ENCODE results near the gene UBE2E2. TPM values are rescaled to one million over a fixed set of nuclear protein-coding genes. Genes with fewer than 3 reads are reported as not detected.
"Not testable (repeated sequence)": the region's sequence is repeated elsewhere in the genome, so short reads cannot be mapped to it uniquely, and the experiment has no call there.

UBE2E2 gene
- total RNA-seq, 1 donor from 2014 or later = 115 TPM

GRCh38 chr3:23608650-23609049, 405.5 kb downstream of the UBE2E2 start:
- Histone ChIP-seq H3K4me3 (ENCODE audit: low read length in 3 of 3) (no peak overlapping the region), H3K9ac (ENCODE audit: low read depth in 1 of 3, low read length in 3 of 3) (no peak overlapping the region), H3K27ac (ENCODE audit: low read depth, low read length) (no peak overlapping the region), H3K9me3 (ENCODE audit: control insufficient read depth in 3 of 3, low read length in 3 of 3) (no peaks in the 10 kb centered on the region), H3K4me1 (ENCODE audit: control insufficient read depth in 3 of 3, insufficient read depth in 3 of 3, low read length in 3 of 3) (peaks cover 0 to 8% (median 3%) of the 10 kb centered on the region in 3 donors), H3K36me3 (ENCODE audit: control insufficient read depth in 3 of 3, insufficient read depth in 3 of 3, low read length in 3 of 3) (no peaks in the 10 kb centered on the region), H3K27me3 (ENCODE audit: control insufficient read depth in 3 of 3, insufficient read depth in 3 of 3, low read length in 3 of 3) (no peaks in the 10 kb centered on the region)

GRCh38 chr3:23611737-23612295, 408.7 kb downstream of the UBE2E2 start:
- no peaks in the 10 kb centered on the region for H3K9me3 ChIP-seq (ENCODE audit: control insufficient read depth in 3 of 3, low read length in 3 of 3)
- H3K4me1 ChIP-seq (ENCODE audit: control insufficient read depth in 3 of 3, insufficient read depth in 3 of 3, low read length in 3 of 3) = peaks cover 0 to 8% (median 3%) of the 10 kb centered on the region in 3 donors
- H3K9ac ChIP-seq (ENCODE audit: low read depth in 1 of 3, low read length in 3 of 3) = no peak overlapping the region
- peak overlapping the region in 1 of 3 donors; percentile 18 for H3K4me3 ChIP-seq (ENCODE audit: low read length in 3 of 3)
- no peaks in the 10 kb centered on the region for H3K36me3 ChIP-seq (ENCODE audit: control insufficient read depth in 3 of 3, insufficient read depth in 3 of 3, low read length in 3 of 3)
- peak overlapping the region; percentile 4 for H3K27ac ChIP-seq (ENCODE audit: low read depth, low read length)
- no peaks in the 10 kb centered on the region for H3K27me3 ChIP-seq (ENCODE audit: control insufficient read depth in 3 of 3, insufficient read depth in 3 of 3, low read length in 3 of 3)

GRCh38 chr3:23612296-23612891, 409.3 kb downstream of the UBE2E2 start:
- no peaks in the 10 kb centered on the region for H3K9me3 ChIP-seq (ENCODE audit: control insufficient read depth in 3 of 3, low read length in 3 of 3)
- H3K27ac ChIP-seq (ENCODE audit: low read depth, low read length) = peak overlapping the region; percentile 4
- peak overlapping the region in 1 of 3 donors; percentile 2 for H3K4me3 ChIP-seq (ENCODE audit: low read length in 3 of 3)
- H3K9ac ChIP-seq (ENCODE audit: low read depth in 1 of 3, low read length in 3 of 3) = peak overlapping the region in 1 of 3 donors; percentile 18
- H3K4me1 ChIP-seq (ENCODE audit: control insufficient read depth in 3 of 3, insufficient read depth in 3 of 3, low read length in 3 of 3) = peaks cover 0 to 8% (median 3%) of the 10 kb centered on the region in 3 donors
- H3K27me3 ChIP-seq (ENCODE audit: control insufficient read depth in 3 of 3, insufficient read depth in 3 of 3, low read length in 3 of 3) = no peaks in the 10 kb centered on the region
- no peaks in the 10 kb centered on the region for H3K36me3 ChIP-seq (ENCODE audit: control insufficient read depth in 3 of 3, insufficient read depth in 3 of 3, low read length in 3 of 3)

- Histone ChIP-seq H3K4me3 (ENCODE audit: low read length in 3 of 3) (no peak overlapping the region), H3K27me3 (ENCODE audit: control insufficient read depth in 3 of 3, insufficient read depth in 3 of 3, low read length in 3 of 3) (no peaks in the 10 kb centered on the region), H3K27ac (ENCODE audit: low read depth, low read length) (no peak overlapping the region), H3K4me1 (ENCODE audit: control insufficient read depth in 3 of 3, insufficient read depth in 3 of 3, low read length in 3 of 3) (peaks cover 0 to 8% (median 3%) of the 10 kb centered on the region in 3 donors), H3K9ac (ENCODE audit: low read depth in 1 of 3, low read length in 3 of 3) (no peak overlapping the region), H3K36me3 (ENCODE audit: control insufficient read depth in 3 of 3, insufficient read depth in 3 of 3, low read length in 3 of 3) (no peaks in the 10 kb centered on the region), H3K9me3 (ENCODE audit: control insufficient read depth in 3 of 3, low read length in 3 of 3) (no peaks in the 10 kb centered on the region)
Observed at GRCh38 chr3:23615068-23615467, 411.9 kb downstream of the UBE2E2 start.

GRCh38 chr3:23618475-23618874, 415.3 kb downstream of the UBE2E2 start:
- H3K9ac ChIP-seq (ENCODE audit: low read depth in 1 of 3, low read length in 3 of 3); H3K4me3 ChIP-seq (ENCODE audit: low read length in 3 of 3); H3K27ac ChIP-seq (ENCODE audit: low read depth, low read length); H3K4me1 ChIP-seq (ENCODE audit: control insufficient read depth in 3 of 3, insufficient read depth in 3 of 3, low read length in 3 of 3); H3K27me3 ChIP-seq (ENCODE audit: control insufficient read depth in 3 of 3, insufficient read depth in 3 of 3, low read length in 3 of 3); H3K36me3 ChIP-seq (ENCODE audit: control insufficient read depth in 3 of 3, insufficient read depth in 3 of 3, low read length in 3 of 3); H3K9me3 ChIP-seq (ENCODE audit: control insufficient read depth in 3 of 3, low read length in 3 of 3): not testable (repeated sequence)

GRCh38 chr3:23619705-23620637, 416.8 kb downstream of the UBE2E2 start:
- H3K36me3 ChIP-seq (ENCODE audit: control insufficient read depth in 3 of 3, insufficient read depth in 3 of 3, low read length in 3 of 3) = no peaks in the 10 kb centered on the region
- H3K4me1 ChIP-seq (ENCODE audit: control insufficient read depth in 3 of 3, insufficient read depth in 3 of 3, low read length in 3 of 3) = no peaks in the 10 kb centered on the region
- H3K9me3 ChIP-seq (ENCODE audit: control insufficient read depth in 3 of 3, low read length in 3 of 3) = peaks cover 0 to 4% (median 0%) of the 10 kb centered on the region in 3 donors
- no peak overlapping the region for H3K4me3 ChIP-seq (ENCODE audit: low read length in 3 of 3)
- H3K27me3 ChIP-seq (ENCODE audit: control insufficient read depth in 3 of 3, insufficient read depth in 3 of 3, low read length in 3 of 3) = no peaks in the 10 kb centered on the region
- no peak overlapping the region for H3K9ac ChIP-seq (ENCODE audit: low read depth in 1 of 3, low read length in 3 of 3)
- H3K27ac ChIP-seq (ENCODE audit: low read depth, low read length) = no peak overlapping the region

GRCh38 chr3:23620638-23621015, 417.5 kb downstream of the UBE2E2 start:
- H3K9me3 ChIP-seq (ENCODE audit: control insufficient read depth in 3 of 3, low read length in 3 of 3) = peaks cover 0 to 8% (median 0%) of the 10 kb centered on the region in 3 donors
- H3K4me1 ChIP-seq (ENCODE audit: control insufficient read depth in 3 of 3, insufficient read depth in 3 of 3, low read length in 3 of 3) = no peaks in the 10 kb centered on the region
- H3K9ac ChIP-seq (ENCODE audit: low read depth in 1 of 3, low read length in 3 of 3) = no peak overlapping the region
- no peaks in the 10 kb centered on the region for H3K36me3 ChIP-seq (ENCODE audit: control insufficient read depth in 3 of 3, insufficient read depth in 3 of 3, low read length in 3 of 3)
- H3K27me3 ChIP-seq (ENCODE audit: control insufficient read depth in 3 of 3, insufficient read depth in 3 of 3, low read length in 3 of 3) = no peaks in the 10 kb centered on the region
- H3K4me3 ChIP-seq (ENCODE audit: low read length in 3 of 3) = no peak overlapping the region
- no peak overlapping the region for H3K27ac ChIP-seq (ENCODE audit: low read depth, low read length)

GRCh38 chr3:23623844-23624243, 420.7 kb downstream of the UBE2E2 start:
- Histone ChIP-seq H3K36me3 (ENCODE audit: control insufficient read depth in 3 of 3, insufficient read depth in 3 of 3, low read length in 3 of 3) (no peaks in the 10 kb centered on the region), H3K27ac (ENCODE audit: low read depth, low read length) (no peak overlapping the region), H3K9ac (ENCODE audit: low read depth in 1 of 3, low read length in 3 of 3) (no peak overlapping the region), H3K9me3 (ENCODE audit: control insufficient read depth in 3 of 3, low read length in 3 of 3) (peaks cover 0 to 8% (median 0%) of the 10 kb centered on the region in 3 donors), H3K4me1 (ENCODE audit: control insufficient read depth in 3 of 3, insufficient read depth in 3 of 3, low read length in 3 of 3) (no peaks in the 10 kb centered on the region), H3K4me3 (ENCODE audit: low read length in 3 of 3) (no peak overlapping the region), H3K27me3 (ENCODE audit: control insufficient read depth in 3 of 3, insufficient read depth in 3 of 3, low read length in 3 of 3) (no peaks in the 10 kb centered on the region)

- H3K27ac ChIP-seq (ENCODE audit: low read depth, low read length) = no peak overlapping the region
- no peak overlapping the region for H3K4me3 ChIP-seq (ENCODE audit: low read length in 3 of 3)
- no peak overlapping the region for H3K9ac ChIP-seq (ENCODE audit: low read depth in 1 of 3, low read length in 3 of 3)
- H3K9me3 ChIP-seq (ENCODE audit: control insufficient read depth in 3 of 3, low read length in 3 of 3) = peaks cover 0 to 8% (median 0%) of the 10 kb centered on the region in 3 donors
- H3K4me1 ChIP-seq (ENCODE audit: control insufficient read depth in 3 of 3, insufficient read depth in 3 of 3, low read length in 3 of 3) = no peaks in the 10 kb centered on the region
- no peaks in the 10 kb centered on the region for H3K27me3 ChIP-seq (ENCODE audit: control insufficient read depth in 3 of 3, insufficient read depth in 3 of 3, low read length in 3 of 3)
- no peaks in the 10 kb centered on the region for H3K36me3 ChIP-seq (ENCODE audit: control insufficient read depth in 3 of 3, insufficient read depth in 3 of 3, low read length in 3 of 3)
Observed at GRCh38 chr3:23624305-23624704, 421.2 kb downstream of the UBE2E2 start.

- Histone ChIP-seq H3K27me3 (ENCODE audit: control insufficient read depth in 3 of 3, insufficient read depth in 3 of 3, low read length in 3 of 3) (no peaks in the 10 kb centered on the region), H3K4me3 (ENCODE audit: low read length in 3 of 3) (no peak overlapping the region), H3K4me1 (ENCODE audit: control insufficient read depth in 3 of 3, insufficient read depth in 3 of 3, low read length in 3 of 3) (no peaks in the 10 kb centered on the region), H3K9ac (ENCODE audit: low read depth in 1 of 3, low read length in 3 of 3) (no peak overlapping the region), H3K9me3 (ENCODE audit: control insufficient read depth in 3 of 3, low read length in 3 of 3) (peaks cover 0 to 8% (median 0%) of the 10 kb centered on the region in 3 donors), H3K27ac (ENCODE audit: low read depth, low read length) (no peak overlapping the region), H3K36me3 (ENCODE audit: control insufficient read depth in 3 of 3, insufficient read depth in 3 of 3, low read length in 3 of 3) (no peaks in the 10 kb centered on the region)
Observed at GRCh38 chr3:23626442-23626841, 423.3 kb downstream of the UBE2E2 start.
